UCSD-AML1 (cell line): ENCODE data around the gene SARS1.
A peak's percentile ranks its signal among the peaks of the same experiment; 100 is the strongest.
"Not testable (repeated sequence)": the region's sequence is repeated elsewhere in the genome, so short reads cannot be mapped to it uniquely, and the experiment has no call there.

Source experiments
- DNase-seq: peaks from one replicate; lab custom pipeline; 2025; ENCODE audit not compliant: unreplicated experiment; lab: John Stamatoyannopoulos, UW

The SARS1 gene, protein sequence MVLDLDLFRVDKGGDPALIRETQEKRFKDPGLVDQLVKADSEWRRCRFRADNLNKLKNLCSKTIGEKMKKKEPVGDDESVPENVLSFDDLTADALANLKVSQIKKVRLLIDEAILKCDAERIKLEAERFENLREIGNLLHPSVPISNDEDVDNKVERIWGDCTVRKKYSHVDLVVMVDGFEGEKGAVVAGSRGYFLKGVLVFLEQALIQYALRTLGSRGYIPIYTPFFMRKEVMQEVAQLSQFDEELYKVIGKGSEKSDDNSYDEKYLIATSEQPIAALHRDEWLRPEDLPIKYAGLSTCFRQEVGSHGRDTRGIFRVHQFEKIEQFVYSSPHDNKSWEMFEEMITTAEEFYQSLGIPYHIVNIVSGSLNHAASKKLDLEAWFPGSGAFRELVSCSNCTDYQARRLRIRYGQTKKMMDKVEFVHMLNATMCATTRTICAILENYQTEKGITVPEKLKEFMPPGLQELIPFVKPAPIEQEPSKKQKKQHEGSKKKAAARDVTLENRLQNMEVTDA

GRCh38 chr1:109213824-109214693 is at the start of gene SARS1:
SARS1 (plus strand) TSS chr1:109213918; CDS start chr1:109213993, 75 bp downstream.
- DNase-seq = peak; percentile 94

GRCh38 chr1:109164538-109164937 is 49.2 kb upstream of the SARS1 start:
- DNase-seq = no peak

- DNase-seq = peak; percentile 42
These were observed 46.7 kb upstream of the SARS1 start for GRCh38 chr1:109167001-109167506.

GRCh38 chr1:109170035-109170764 is 43.5 kb upstream of the SARS1 start:
- no peak for DNase-seq

DNA sequence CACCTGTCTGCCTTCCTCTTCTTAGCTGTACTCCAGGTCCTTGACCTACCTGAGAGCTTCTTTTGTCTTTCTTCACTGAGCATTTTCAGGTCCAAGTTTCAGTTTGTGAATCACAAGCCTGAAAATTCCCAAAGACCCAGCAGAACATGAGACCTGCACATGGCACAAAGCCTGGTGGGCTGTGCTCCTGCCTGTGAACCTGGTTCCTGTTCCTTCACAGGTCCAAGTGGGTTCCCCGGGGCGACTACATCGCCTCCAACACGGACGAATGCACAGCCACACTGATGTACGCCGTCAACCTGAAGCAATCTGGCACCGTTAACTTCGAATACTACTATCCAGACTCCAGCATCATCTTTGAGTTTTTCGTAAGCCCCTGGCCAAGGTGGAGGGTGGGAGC is 42.1 kb upstream of the SARS1 start:
- no peak for DNase-seq

DNA sequence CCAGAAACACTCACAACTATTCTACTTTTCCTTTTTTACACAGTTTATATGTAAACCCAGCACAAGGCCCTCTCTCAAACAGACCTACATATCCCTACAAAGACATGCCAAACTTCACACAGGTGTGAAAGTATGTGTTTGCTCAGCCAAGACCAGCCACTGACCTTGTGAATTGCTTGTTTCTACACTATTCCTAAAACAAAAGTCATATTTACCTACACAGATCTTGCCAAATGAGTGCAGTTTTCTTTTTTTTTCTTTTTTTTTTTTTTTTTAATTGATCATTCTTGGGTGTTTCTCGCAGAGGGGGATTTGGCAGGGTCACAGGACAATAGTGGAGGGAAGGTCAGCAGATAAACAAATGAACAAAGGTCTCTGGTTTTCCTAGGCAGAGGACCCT is 37.4 kb upstream of the SARS1 start:
- DNase-seq = not testable (repeated sequence)

DNA sequence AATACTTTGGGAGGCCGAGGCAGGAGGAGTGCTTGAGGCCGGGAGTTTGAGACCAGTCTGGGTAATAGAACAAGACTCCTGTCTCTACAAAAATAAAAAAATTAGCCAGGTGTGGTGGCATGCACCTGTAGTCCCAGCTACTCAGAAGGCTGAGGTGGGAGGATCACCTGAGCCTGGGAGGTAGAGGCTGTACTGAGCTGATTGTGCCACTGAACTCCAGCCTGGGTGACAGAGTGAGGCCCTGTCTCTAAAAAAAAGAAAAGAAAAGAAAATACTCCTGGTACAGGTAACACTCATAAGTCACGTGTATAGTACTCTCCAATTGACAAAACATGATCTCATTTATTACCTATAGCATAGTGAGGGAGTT is 33.0 kb upstream of the SARS1 start:
- DNase-seq = not testable (repeated sequence)

GRCh38 chr1:109181085-109181806 is 32.5 kb upstream of the SARS1 start:
- DNase-seq = no peak

- DNase-seq = no peak
These were observed 31.9 kb upstream of the SARS1 start for GRCh38 chr1:109181807-109182163.

GRCh38 chr1:109183058-109183738 is 30.5 kb upstream of the SARS1 start:
- DNase-seq = no peak

DNA sequence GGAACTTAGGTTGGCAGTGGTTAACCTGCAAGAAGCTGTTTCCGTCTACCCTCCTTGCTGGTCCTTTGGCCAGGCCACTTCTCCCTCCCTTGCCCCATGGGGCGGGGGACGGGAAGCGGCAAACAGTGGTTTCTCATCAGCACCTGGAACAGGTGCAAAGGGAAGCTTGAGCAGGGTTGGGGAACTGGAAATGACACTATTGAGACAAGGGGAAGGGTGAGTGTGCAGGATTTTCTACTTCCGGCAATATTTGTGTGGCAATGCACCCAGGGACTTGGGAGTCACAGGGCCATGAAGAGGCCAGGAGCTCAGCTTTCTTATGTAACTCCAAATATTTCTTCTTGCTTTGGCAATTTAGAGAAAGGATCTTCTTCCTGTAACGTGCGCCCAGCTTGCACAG is 29.0 kb upstream of the SARS1 start:
- no peak for DNase-seq

- no peak for DNase-seq
These were observed 28.4 kb upstream of the SARS1 start for GRCh38 chr1:109185357-109185756.

DNA sequence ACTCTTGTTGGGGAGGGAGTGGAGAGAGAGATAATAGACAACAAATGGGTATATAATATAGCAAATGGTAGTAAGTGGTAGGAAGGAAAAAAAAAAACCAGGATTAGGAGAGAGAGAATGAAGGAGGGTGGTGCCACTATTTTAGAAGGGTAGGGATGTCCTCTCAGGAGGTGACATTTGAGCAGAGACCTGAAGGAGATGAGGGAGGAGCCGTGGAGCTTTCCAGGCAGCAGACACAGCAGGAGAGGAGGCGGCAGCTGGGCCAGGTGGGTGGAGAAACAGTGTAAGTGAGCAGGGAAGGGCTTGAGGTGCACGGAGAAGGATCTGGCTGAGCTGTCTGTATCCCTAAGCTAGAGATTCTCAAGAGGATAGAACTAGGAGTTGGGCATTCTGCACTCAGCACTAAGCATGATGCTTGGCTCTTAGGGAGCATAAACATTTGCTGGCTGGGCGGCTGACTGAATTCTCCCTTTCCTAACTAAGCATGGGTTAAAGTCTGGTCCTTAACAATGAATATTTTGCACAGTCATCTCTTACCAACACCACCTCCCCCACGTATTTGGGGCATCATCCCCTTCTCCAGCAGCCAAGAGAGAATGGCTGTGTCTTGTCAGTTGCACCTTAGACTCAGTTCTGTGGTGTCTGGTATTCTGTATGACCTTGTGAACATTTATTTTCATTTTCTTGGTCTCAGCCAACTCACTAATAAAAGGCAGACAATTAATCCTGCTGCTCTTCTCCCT is 27.6 kb upstream of the SARS1 start:
- DNase-seq = no peak

DNA sequence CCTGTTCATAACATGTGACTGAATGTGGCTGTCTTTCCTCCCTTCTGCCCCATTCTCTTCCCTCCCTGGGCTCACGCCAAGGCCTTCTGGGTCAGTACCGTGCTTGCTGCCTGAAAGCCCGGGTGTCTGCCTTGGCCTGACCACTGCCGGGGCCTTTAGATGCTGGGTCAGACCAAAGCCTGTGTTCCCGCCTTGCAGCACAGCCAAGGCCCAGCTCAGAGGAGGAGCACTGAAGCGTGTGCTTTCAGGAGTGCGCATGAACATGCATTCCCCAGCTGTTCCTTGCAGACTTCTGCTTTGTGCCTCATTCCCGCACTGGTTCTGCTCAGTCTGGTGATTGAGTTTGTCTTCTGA is 27.0 kb upstream of the SARS1 start:
- DNase-seq = no peak

GRCh38 chr1:109187127-109187526 is 26.6 kb upstream of the SARS1 start:
- no peak for DNase-seq

GRCh38 chr1:109188200-109188599 is 25.5 kb upstream of the SARS1 start:
- no peak for DNase-seq

GRCh38 chr1:109188781-109189180 is 24.9 kb upstream of the SARS1 start:
- no peak for DNase-seq

DNA sequence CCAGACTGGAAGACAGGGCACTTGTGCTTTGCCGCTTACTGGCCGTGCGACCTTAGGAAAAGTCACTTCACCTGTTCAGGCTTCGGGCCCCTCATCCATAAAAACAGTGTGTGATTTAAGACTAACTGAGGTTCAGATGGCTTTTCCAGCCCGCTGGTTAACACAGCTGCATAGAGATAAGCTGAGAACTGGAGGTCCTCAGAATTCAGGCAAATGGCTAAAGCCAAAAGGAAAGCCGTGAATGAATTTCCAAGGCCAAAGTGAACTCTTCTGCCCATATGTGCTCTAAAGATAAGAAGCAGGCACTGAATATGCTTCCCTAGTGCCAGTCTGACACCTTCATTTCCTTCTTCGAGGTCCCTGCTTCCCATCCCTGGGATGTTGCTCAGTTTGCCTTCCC is 23.5 kb upstream of the SARS1 start:
- no peak for DNase-seq

DNA sequence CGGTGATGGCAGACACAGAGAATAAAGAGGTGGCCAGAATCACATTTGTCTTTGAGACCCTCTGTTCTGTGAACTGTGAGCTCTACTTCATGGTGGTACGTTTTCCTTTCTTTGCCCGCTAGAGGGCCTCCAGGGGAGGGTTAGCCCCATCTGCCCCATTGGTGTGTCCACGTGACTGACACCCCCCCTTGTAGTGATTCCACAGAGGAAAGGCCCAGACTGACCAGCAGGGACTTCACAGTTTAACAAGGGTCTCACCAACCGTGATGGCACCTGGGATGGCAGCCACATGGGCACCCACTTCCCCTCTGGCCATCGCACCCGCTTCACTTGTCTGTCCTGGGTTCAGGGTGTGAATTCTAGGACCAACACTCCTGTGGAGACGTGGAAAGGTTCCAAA is 22.3 kb upstream of the SARS1 start:
- DNase-seq = no peak
